Transverse colon (tissue), 4 donors: ENCODE measurements around the gene CFAP99. TPM values are rescaled to one million over a fixed set of nuclear protein-coding genes. Genes with fewer than 3 reads are reported as not detected.

ENCODE experiments used
- DNase-seq: peaks from one replicate; pipeline ENCODE4 v3.0.0-alpha.2; 2019
- H3K27ac ChIP-seq, 4 donors: fragments of 200-600 bp; sonication (generic); 2 replicates each; pipeline ENCODE4 v1.5.1; 2016 to 2018; ENCODE audit warnings: inconsistent platforms in 4 of 4
- H3K27me3 ChIP-seq: fragments of 200-600 bp; sonication (generic); 2 replicates; pipeline ENCODE4 v1.5.1; 2017; ENCODE audit warnings: inconsistent platforms
- H3K36me3 ChIP-seq, 4 donors: fragments of 200-600 bp; sonication (generic); 2 replicates each; pipeline ENCODE4 v1.5.1; 2017 to 2019; ENCODE audit warnings: inconsistent platforms in 4 of 4
- H3K4me1 ChIP-seq, 4 donors: fragments of 200-600 bp; sonication (generic); 2 replicates each; pipeline ENCODE4 v1.5.1; 2017 to 2020; ENCODE audit warnings: inconsistent platforms in 4 of 4
- H3K4me3 ChIP-seq, 4 donors: fragments of 200-600 bp; sonication (generic); 1 replicate in 1 of 4; 2 replicates in 3 of 4; pipeline versions ENCODE4 v1.5.1 to v1.6.1; 2017 to 2019; ENCODE audit warnings: inconsistent platforms in 4 of 4
- H3K9me3 ChIP-seq, 2 donors: fragments of 200-600 bp; sonication (generic); 2 replicates each; pipeline ENCODE4 v1.5.1; 2017 to 2019; ENCODE audit warnings: inconsistent platforms in 2 of 2
- EP300 ChIP-seq: sonication (generic); formaldehyde crosslinking; IDR thresholded peaks from one replicate; pipeline ENCODE4 v1.6.1; 2017; ENCODE audit warnings: antibody characterized with exemption, low read depth
- POLR2A ChIP-seq: fragments of 450-650 bp; IDR thresholded peaks from one replicate; pipeline ENCODE4 v1.6.1; 2016; ENCODE audit warnings: antibody characterized with exemption, mild to moderate bottlenecking, moderate library complexity
- POLR2AphosphoS5 ChIP-seq, 3 donors: sonication (generic); formaldehyde crosslinking; IDR thresholded peaks; one replicate each; pipeline ENCODE4 v1.6.1; 2016; ENCODE audit warnings: antibody characterized with exemption in 3 of 3
- WGBS, 2 donors: methylation state at CpG; one replicate each; pipeline ENCODE4 v1.1.5; 2018; ENCODE audit warnings: low coverage in 1 of 2; 5-methylcytosine and 5-hydroxymethylcytosine counted together
- in situ Hi-C, 4 donors: fragments of 200-750 bp; cut with MboI; loops; one replicate each; pipeline versions ENCODE4 v1.15.0 to v1.15.1; 2017; ENCODE audit warnings: low sequenced_read_pairs in 3 of 4, low pct_ligation_motif_present in 1 of 4, low pct_unique_long_range_greater_than_20kb in 1 of 4
- intact Hi-C: fragments of 100-400 bp; cut with DNase I; formaldehyde crosslinking; loops from one replicate; pipeline ENCODE4 v1.15.1; 2023; ENCODE audit warnings: low total_unique reads
- total RNA-seq, 4 donors: library from RNA; depleted of rRNA; stranded (reverse); fragments of >200 nt; gene quantifications; one replicate each; pipeline ENCODE4 v1.1.0, GENCODE V29; 2016
- TF ChIP-seq, protein P1 (sequence below), 5 experiments: fragments of 200-600 bp in 3 of 5; fragments of 450-650 bp in 2 of 5; sonication (generic) in 3 of 5; IDR thresholded peaks; 1 replicate in 2 of 5; 2 replicates in 3 of 5; pipeline ENCODE4 v1.5.1; 2016 to 2017; ENCODE audit warnings: antibody characterized with exemption in 5 of 5, inconsistent platforms in 3 of 5, mild to moderate bottlenecking in 2 of 5, moderate library complexity in 1 of 5

CFAP99 gene
- total RNA-seq, 4 donors from 2014 or later, result 0.32 to 0.82 (median 0.60) TPM; not detected in 1

DNA sequence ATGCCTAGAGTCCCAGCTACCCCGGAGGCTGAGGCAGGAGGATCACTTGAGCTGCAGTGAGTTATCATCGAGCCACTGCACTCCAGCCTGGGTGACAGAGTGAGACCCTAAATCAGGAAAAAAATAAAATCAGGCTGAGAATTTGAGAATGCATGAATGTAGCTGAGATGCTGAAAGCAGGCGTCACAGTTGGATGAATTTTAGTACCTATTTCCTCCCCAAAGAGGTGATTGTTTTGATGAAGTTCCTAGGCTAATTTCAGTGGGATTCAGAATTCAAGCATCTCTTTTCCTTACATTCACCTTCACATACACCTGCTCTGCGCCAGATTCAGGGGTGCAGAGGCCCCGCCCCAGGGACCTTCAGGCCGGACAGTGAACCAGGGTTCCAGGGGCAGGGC lies 3.2 kb downstream of the CFAP99 start:
- Histone ChIP-seq H3K27ac (no peak overlapping the region), H3K36me3 (no peaks in the 10 kb centered on the region), H3K4me1 (peaks cover 6 to 19% (median 15%) of the 10 kb centered on the region in 4 donors), H3K9me3 (no peaks in the 10 kb centered on the region), H3K27me3 (peaks cover 44% of the 10 kb centered on the region), H3K4me3 (no peak overlapping the region)
- DNase-seq, result no peak
- TF ChIP-seq POLR2AphosphoS5 (IDR thresholded peaks at IDR 0.05), result no peak
- no peak for TF ChIP-seq POLR2A
- TF ChIP-seq, protein P1, sequence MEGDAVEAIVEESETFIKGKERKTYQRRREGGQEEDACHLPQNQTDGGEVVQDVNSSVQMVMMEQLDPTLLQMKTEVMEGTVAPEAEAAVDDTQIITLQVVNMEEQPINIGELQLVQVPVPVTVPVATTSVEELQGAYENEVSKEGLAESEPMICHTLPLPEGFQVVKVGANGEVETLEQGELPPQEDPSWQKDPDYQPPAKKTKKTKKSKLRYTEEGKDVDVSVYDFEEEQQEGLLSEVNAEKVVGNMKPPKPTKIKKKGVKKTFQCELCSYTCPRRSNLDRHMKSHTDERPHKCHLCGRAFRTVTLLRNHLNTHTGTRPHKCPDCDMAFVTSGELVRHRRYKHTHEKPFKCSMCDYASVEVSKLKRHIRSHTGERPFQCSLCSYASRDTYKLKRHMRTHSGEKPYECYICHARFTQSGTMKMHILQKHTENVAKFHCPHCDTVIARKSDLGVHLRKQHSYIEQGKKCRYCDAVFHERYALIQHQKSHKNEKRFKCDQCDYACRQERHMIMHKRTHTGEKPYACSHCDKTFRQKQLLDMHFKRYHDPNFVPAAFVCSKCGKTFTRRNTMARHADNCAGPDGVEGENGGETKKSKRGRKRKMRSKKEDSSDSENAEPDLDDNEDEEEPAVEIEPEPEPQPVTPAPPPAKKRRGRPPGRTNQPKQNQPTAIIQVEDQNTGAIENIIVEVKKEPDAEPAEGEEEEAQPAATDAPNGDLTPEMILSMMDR (IDR thresholded peaks at IDR 0.05), result no peak
- no peak for TF ChIP-seq EP300
- in situ Hi-C loops (loop anchor here in 1 of 4 donors (25.0 kb wide), 1 partner anchor 185 kb away; the partner anchor contains the start of genes HAUS3 and POLN), intact Hi-C loops (no loop called here)
- WGBS, 2 donors, result 71 to 82% methylated on average over 6 of the region's 6 CpGs

DNA sequence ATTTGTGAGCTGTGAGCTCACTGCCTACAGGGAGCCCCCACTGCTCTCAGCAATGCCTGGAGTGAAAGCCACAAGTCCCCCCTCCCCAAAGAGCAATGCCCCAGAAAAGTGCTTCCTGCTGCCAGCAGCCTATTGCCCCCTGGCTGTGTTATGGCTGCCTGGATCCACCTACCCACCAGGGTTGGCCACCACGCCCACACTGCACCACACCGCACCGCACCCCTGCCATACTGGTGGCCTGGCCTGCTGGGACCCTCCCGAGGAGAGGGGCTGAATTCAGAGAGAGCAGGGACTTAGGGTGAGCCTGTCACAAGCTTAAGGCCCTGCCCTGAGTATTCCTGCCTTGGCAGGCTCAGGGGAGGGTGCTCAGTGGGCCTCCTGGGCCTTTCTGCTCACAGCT lies 4.3 kb downstream of the CFAP99 start:
- peaks cover 6 to 10% (median 8%) of the 10 kb centered on the region in 4 donors for H3K4me1 ChIP-seq
- in situ Hi-C loops, result loop anchor here in 1 of 4 donors (25.0 kb wide), 1 partner anchor 186 kb away; the partner anchor contains the start of genes HAUS3 and POLN
- H3K27ac ChIP-seq, result no peak overlapping the region
- WGBS, 2 donors, result 72% methylated on average over 4 of the region's 4 CpGs; no CpG with 5 or more reads in 1 of the 2 donors
- H3K27me3 ChIP-seq, result peaks cover 42% of the 10 kb centered on the region
- no peak overlapping the region for H3K4me3 ChIP-seq
- no peak for TF ChIP-seq POLR2AphosphoS5 (IDR thresholded peaks at IDR 0.05)
- no peak for TF ChIP-seq EP300
- TF ChIP-seq POLR2A, result no peak
- TF ChIP-seq, protein P1 (IDR thresholded peaks at IDR 0.05), result no peak
- intact Hi-C loops, result no loop called here
- H3K9me3 ChIP-seq, result no peaks in the 10 kb centered on the region
- no peaks in the 10 kb centered on the region for H3K36me3 ChIP-seq
- no peak for DNase-seq

DNA sequence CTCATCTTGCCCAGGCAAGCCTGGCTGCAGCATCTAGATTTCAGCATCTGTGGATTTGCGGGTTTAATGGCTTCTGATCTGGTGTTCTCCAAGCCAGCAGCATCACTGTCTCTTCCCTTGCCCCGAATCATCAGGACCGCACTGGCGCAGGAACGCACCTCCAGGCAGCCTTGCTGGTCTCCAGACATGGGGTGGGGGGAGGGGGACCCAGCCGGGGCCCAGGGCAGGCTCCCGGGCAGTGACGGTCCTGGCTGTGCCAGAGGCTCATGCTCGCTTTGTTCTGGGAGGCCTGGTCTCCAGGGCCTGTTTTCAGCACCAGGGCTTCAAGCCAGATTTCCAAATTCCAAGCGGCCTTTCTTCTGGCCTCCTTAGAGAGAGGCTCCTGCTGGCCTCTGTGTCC lies 4.9 kb downstream of the CFAP99 start:
- no peak overlapping the region for H3K27ac ChIP-seq
- no peak for DNase-seq
- in situ Hi-C loops, result loop anchor here in 1 of 4 donors (25.0 kb wide), 1 partner anchor 186 kb away; the partner anchor contains the start of genes HAUS3 and POLN
- H3K36me3 ChIP-seq, result no peaks in the 10 kb centered on the region
- no peaks in the 10 kb centered on the region for H3K9me3 ChIP-seq
- intact Hi-C loops, result no loop called here
- no peak overlapping the region for H3K4me3 ChIP-seq
- H3K27me3 ChIP-seq, result peaks cover 42% of the 10 kb centered on the region
- TF ChIP-seq POLR2A (no peak), POLR2AphosphoS5 (IDR thresholded peaks at IDR 0.05) (no peak), EP300 (no peak)
- TF ChIP-seq, protein P1 (IDR thresholded peaks at IDR 0.05), result no peak
- 83% methylated on average over 10 of the region's 10 CpGs; no CpG with 5 or more reads in 1 of the 2 donors for WGBS, 2 donors
- peaks cover 6 to 9% (median 8%) of the 10 kb centered on the region in 4 donors for H3K4me1 ChIP-seq

DNA sequence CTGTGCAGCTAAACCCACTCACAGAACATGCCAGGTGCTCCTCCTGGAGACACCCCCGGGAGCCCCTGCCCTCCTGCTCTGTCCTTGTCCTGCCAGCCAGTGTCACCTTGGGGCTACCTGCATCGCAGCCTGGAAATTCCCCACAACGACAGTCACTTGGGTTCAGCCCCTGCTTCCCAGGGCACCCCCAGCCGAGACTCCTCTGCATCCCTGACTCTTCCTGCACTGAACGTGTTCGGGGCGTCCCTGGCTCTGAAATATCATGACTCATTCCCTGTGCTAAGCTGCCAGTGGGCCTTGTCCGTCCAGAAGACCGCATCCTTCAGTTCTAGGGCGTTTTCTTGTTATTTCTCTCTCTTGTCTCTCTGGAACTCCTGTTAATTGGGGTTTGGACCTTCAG lies 5.8 kb downstream of the CFAP99 start:
- DNase-seq, result no peak
- no peaks in the 10 kb centered on the region for H3K36me3 ChIP-seq
- no peak for TF ChIP-seq EP300
- TF ChIP-seq, protein P1 (IDR thresholded peaks at IDR 0.05), result no peak
- intact Hi-C loops (no loop called here), in situ Hi-C loops (loop anchor here in 1 of 4 donors (25.0 kb wide), 1 partner anchor 187 kb away; the partner anchor contains the start of genes HAUS3 and POLN)
- peaks cover 39% of the 10 kb centered on the region for H3K27me3 ChIP-seq
- H3K4me1 ChIP-seq, result peaks cover 0 to 1% (median under 1%) of the 10 kb centered on the region in 4 donors
- no peak overlapping the region for H3K4me3 ChIP-seq
- no peaks in the 10 kb centered on the region for H3K9me3 ChIP-seq
- 66 to 83% methylated on average over 6 to 10 of the region's 10 CpGs for WGBS, 2 donors
- H3K27ac ChIP-seq, result no peak overlapping the region
